GM10248 (cell line): ENCODE measurements around the gene ZNF740.
"Not testable (repeated sequence)": the region's sequence is repeated elsewhere in the genome, so short reads cannot be mapped to it uniquely, and the experiment has no call there.

Experiments
- CTCF ChIA-PET: fragments of 300-600 bp; sonication (Branson Sonifier 250); formaldehyde crosslinking; extraction: SDS; loops from one replicate; lab custom pipeline; 2021; ENCODE audit warnings: antibody characterized with exemption; lab: Yijun Ruan, JAX
- POLR2A ChIA-PET: fragments of 350-650 bp; sonication (Branson Sonifier 250); formaldehyde crosslinking; extraction: SDS; loops from one replicate; lab custom pipeline; 2020; ENCODE audit warnings: antibody characterized with exemption; lab: Yijun Ruan, JAX
- DNase-seq: peaks from one replicate; pipeline ENCODE4 v3.0.0; 2012; ENCODE audit errors: extremely low spot score
- TF ChIP-seq, protein P1 (sequence below): IDR thresholded peaks from 2 replicates; pipeline ENCODE4 v1.5.1; 2012; ENCODE audit warnings: mild to moderate bottlenecking, low read depth; ENCODE audit errors: extremely low read depth, missing control alignments, control extremely low read depth

Gene ZNF740

DNA sequence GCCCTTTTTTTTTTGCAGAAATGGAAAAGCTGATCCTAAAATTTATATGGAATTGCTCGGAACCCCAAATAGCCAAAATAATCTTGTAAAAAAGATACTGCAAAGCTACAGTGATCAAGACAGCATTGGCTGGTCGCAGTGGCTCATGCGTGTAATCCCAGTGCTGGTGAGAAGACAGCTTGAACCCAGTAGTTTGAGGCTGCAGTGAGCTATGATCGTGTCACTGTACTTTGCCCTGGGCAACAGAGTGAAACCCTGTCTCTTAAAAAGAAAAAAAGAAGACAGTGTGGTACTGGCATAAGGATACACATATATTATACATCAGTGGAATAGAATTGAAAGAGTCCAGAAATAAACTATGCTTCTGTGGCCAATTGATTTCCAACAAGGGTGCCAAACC lies 21.1 kb downstream of the ZNF740 start:
- no peak for DNase-seq
- CTCF ChIA-PET = interaction anchor here (0.8 to 19.5 kb wide), 10 partner anchors 11 to 307 kb away, joined by 3 to 383 read pairs (median 4); partner anchors contain the start of genes MYG1 and PFDN5
- TF ChIP-seq, protein P1, sequence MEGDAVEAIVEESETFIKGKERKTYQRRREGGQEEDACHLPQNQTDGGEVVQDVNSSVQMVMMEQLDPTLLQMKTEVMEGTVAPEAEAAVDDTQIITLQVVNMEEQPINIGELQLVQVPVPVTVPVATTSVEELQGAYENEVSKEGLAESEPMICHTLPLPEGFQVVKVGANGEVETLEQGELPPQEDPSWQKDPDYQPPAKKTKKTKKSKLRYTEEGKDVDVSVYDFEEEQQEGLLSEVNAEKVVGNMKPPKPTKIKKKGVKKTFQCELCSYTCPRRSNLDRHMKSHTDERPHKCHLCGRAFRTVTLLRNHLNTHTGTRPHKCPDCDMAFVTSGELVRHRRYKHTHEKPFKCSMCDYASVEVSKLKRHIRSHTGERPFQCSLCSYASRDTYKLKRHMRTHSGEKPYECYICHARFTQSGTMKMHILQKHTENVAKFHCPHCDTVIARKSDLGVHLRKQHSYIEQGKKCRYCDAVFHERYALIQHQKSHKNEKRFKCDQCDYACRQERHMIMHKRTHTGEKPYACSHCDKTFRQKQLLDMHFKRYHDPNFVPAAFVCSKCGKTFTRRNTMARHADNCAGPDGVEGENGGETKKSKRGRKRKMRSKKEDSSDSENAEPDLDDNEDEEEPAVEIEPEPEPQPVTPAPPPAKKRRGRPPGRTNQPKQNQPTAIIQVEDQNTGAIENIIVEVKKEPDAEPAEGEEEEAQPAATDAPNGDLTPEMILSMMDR = no peak
- POLR2A ChIA-PET = no interaction called here

DNA sequence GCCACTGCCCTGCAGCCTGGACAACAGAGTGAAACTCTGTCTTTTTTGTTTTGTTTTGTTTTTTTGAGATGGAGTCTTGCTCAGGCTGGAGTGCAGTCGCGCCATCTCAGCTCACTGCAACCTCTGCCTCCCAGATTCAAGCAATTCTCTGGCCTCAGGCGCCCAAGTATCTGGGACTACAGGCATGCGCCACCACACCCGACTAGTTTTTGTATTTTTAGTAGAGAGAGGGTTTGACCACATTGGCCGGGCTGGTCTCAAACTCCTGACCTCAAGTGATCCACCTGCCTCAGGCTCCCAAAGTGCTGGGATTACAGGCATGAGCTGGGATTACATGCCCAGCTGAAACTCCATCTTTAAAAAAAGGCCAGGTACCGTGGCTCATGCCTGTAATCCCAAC lies 21.8 kb downstream of the ZNF740 start:
- POLR2A ChIA-PET = interaction anchor here (0.6 kb wide), 1 partner anchor 277 kb away, joined by 3 read pairs; no protein-coding TSS in a partner anchor
- CTCF ChIA-PET = interaction anchor here (0.8 to 19.5 kb wide), 9 partner anchors 11 to 154 kb away, joined by 3 to 383 read pairs (median 3); partner anchors contain the start of genes MYG1 and PFDN5
- DNase-seq = not testable (repeated sequence)

DNA sequence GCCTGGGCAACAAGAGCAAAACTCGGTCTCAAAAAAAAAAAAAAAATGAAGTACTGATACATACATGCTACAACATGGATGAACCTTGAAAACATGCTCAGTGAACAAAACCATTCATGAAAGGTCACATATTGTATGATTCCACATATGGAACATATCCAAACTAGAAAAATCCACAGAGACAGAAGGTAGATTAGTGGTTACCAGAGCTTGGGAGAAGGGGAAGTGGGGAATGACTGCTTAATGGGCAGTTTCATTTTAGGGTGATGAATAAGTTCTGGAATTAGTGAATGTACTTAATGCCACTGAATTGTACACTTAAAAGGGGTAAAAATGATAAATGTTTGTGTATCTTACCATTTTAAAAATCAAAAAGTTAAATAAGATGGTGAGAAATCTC lies 23.8 kb downstream of the ZNF740 start:
- POLR2A ChIA-PET = no interaction called here
- CTCF ChIA-PET = interaction anchor here (1.1 to 19.5 kb wide), 6 partner anchors 9 to 140 kb away, joined by 3 to 383 read pairs (median 6); partner anchors contain the start of genes MYG1 and PFDN5
- TF ChIP-seq, protein P1 = no peak
- no peak for DNase-seq

- TF ChIP-seq, protein P1 = no peak
- peak; percentile 83 for DNase-seq
- POLR2A ChIA-PET = interaction anchor here (0.6 kb wide), 1 partner anchor 13 kb away, joined by 3 read pairs; no protein-coding TSS in a partner anchor
- CTCF ChIA-PET = interaction anchor here (1.3 to 19.5 kb wide), 9 partner anchors 10 to 139 kb away, joined by 3 to 383 read pairs (median 6); partner anchors contain the start of genes AAAS, MYG1 and PFDN5
These were observed 25.4 kb downstream of the ZNF740 start for GRCh38 chr12:53205747-53206419.

GRCh38 chr12:53207042-53207441 lies 26.5 kb downstream of the ZNF740 start, which contains the start of gene ITGB7:
ITGB7 (minus strand) TSS chr12:53207251; CDS start chr12:53200443, 6,808 bp downstream.
- TF ChIP-seq, protein P1 = no peak
- ChIA-PET POLR2A (no interaction called here), CTCF (interaction anchor here (0.7 to 19.5 kb wide), 9 partner anchors 9 to 145 kb away, joined by 3 to 383 read pairs (median 3); partner anchors contain the start of genes AAAS, CSAD, MYG1 and PFDN5)
- peak; percentile 80 for DNase-seq

DNA sequence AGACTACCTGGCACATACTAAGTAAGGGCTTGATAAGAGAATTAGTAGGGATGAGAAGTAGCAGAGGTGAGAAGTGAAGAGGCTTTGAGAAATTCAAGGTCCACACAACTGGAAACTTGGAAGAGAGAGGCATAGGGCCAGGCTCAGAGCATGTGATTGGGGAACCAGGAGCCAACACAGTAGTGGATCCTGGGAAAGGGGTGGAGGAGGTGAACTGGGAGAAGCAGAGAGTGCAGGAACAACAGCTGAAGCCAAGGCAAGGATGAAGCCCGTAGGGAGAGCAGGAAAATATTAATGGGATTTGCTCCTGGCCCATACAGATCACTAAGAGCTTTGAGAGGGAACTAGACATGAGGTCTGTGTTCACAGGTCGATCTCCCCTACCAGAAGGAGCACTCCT lies 27.9 kb downstream of the ZNF740 start:
- ChIA-PET CTCF (interaction anchor here (0.7 to 19.5 kb wide), 15 partner anchors 8 to 115 kb away, joined by 3 to 383 read pairs (median 3); partner anchors contain the start of genes AAAS, ESPL1, MYG1 and PFDN5), POLR2A (interaction anchor here (1.1 kb wide), 1 partner anchor 113 kb away, joined by 3 read pairs; no protein-coding TSS in a partner anchor)
- TF ChIP-seq, protein P1 = no peak
- DNase-seq = no peak
